GM21723 (cell line): Measurements from ENCODE around the gene HPCA.
"Not testable (repeated sequence)": the region's sequence is repeated elsewhere in the genome, so short reads cannot be mapped to it uniquely, and the experiment has no call there.

ENCODE experiments used
- ATAC-seq: cut with Tn5 transposase; IDR thresholded peaks from one replicate; pipeline ENCODE4 v1.9.1; 2021; ENCODE audit warnings: mild to moderate bottlenecking, moderate library complexity; ENCODE audit not compliant: unreplicated experiment

HPCA gene

DNA sequence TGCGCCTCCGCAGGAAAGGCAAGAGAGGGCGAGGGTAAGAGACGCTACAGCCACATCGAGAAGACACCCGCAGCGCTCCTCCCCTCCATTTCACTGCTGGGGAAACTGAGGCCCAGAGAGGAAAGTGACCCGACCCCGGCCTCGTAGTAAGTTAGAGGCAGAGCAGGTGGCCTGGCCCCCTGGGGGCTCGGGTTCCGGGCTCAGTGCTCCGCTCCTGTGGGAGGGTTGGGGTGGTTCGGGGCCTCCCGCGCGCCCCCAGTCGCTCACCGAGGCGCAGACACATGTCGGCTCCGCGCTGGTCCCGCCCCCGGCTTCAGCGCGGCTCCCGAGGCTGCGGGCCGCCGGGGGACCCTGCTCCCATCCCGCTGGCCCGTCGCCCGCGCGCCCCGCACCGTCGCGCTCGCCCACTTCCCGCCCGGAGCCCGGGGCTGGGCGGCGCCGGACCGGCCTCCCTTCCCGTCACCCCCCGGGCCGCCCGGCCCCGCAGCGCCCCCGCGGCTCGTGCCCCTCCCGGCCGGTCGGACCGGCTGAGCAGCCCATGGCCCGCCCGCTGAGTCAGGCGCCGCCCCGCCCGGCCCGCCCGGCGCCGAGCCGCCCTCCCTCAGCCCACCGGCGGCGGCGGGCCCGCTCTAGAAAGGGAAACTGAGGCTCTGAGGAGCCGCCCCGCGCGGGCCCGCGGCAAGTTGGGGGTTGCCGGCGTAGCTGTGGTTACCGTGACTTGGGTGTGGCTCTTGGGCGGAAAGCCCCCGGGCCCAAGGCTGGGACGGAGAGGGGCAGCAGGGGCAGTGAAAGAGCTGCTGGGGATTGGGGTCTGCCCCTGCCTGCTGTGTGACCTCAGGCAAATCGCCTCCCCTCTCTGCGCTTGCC lies 14.9 kb downstream of the HPCA start, which contains the start of gene TMEM54:
Gene TMEM54 (minus strand): TSS at position 434 of the 867 bp plus-strand sequence. CDS start 151 bp downstream, at position 283.
- no peak for ATAC-seq

DNA sequence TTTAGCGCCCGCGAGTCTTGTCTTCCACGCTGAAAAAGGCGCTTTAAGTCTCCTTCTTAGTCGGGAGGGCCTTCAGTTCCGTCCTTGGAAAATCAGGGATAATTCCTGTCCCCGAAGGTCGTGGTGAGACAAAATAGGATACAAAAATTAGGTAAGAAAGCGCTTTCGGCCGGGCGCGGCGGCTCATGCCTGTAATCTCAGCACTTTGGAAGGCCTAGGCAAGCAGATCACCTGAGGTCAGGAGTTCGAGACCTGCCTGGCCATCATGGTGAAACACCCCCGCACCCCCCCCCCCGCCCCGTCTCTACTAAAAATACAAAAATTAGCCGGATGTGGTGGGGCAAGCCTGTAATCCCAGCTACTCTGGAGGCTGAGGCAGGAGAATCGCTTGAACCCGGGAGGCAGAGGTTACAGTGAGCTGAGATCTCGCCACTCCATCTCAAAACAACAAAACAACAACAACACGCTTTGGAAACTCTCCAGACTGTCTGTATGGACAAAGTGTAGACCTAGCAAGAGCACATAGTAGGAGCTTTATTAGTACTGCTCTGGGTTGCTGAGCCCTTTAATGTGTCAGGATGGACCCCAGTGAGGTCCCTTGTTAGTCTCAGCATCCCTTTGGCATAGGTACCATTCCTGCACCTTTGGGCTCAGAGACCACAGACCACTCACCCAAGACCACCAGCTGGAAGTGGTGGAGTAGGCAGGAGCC lies 15.7 kb downstream of the HPCA start:
- ATAC-seq: no peak

DNA sequence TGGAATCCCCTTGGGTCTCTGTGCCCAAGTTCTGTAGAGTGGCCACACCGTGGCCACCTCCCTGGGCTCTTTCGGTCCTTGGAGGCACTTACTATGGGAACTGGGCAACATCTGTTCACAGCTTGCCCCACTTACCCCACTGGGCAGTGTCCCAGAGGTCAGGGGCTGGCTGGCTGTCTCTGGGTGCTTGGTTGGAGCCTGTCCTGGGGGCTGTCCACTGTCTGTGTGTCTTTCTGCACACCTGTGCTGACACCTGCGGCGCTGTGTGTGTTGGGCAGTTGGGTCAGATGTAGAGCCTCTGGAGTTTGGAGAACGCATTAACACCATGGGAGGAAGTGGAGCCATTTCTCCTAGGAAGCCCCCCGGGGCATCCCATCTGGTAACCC lies 16.2 kb downstream of the HPCA start:
- ATAC-seq: no peak

DNA sequence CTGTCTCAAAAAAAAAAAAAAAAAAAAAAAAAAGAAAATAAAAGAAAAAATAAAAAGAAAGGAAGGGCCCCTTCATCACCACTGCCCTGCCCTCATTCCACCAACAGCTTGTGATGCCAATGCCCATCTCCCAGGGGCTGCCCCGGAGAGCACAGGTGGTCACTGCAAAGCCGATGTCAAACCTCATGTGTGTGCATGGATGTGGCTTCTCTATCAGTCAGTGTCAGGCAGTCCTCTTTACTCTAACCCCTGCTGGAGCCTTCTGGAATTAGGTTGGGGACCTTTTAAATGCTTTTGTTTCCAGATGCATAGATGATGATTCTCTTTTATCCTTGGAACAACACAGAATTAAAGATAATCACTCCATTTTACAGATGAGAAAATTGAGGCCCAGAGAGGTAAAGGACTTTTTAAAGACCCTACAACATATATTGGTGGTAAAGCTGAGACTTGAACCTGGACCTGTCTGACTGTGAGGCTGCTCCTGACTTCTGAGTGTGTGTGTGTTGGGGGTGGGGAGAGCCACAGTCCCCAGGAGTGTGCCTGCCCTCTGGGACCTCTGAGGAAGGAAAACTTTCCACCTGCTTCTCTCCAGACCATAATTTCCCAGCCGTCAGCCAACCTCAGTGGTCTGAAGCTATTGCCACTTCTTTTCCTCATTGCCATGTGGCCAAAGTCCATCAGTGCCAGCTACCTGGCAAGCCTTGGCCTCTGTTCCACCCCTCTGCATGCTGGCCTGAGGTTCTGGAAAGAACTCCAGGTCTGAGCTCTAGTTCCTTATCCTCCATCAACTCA lies 17.9 kb downstream of the HPCA start:
- ATAC-seq: no peak

DNA sequence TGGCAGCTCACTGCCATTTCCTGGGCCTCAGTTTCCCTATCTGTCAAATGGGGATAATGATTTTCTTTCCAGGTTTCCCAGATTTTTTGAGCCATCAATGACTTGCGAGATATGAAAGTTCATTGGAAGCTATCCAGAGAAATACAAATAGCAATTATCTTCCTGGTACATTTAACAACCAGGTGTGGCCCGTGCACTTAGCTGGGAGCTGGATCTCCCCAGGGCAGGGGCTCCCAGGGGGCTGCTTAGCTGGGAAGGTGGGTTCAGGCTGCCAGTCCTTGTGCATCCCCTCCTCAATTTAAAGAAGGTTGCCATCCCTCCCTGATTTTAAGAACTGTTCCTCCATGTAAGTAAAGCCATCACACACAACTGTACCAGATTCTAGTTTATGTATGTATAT lies 18.5 kb downstream of the HPCA start:
- no peak for ATAC-seq

DNA sequence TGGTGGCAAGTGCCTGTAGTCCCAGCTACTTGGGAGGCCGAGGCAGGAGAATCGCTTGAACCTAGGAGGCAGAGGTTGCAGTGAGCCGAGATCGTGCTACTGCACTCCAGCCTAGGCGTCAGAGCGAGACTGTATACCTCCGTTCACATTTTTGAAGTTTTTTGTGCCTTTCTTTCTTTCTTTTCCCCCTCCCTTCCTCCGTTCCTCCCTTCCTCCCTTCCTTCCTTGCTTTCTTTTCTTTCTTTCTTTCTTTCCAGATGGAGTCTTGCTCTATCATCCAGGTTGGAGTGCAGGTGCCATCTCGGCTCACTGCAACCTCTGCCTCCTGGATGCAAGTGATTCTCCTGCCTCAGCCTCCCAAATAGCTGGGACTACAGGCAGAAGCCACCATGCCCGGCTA lies 19.3 kb downstream of the HPCA start:
- not testable (repeated sequence) for ATAC-seq

DNA sequence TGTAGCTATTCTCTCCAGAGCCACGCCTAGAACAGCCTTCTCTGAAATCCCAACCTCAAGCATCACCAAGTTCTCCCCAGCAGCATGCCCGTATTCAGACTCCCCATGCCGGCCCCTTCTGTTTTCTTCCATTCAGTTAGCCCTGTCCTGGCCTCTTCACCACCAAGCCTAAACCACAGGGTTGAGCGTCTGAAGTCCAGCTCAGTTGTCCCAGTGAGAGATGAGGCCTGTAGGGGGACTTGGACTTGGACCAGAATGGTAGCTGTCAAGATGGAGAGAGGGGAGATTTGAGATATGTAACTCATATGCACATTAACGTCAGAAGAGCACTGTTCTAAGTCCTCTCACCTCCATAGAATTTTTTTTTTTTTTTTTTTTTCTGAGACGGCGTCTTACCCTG lies 20.4 kb downstream of the HPCA start:
- ATAC-seq: no peak

DNA sequence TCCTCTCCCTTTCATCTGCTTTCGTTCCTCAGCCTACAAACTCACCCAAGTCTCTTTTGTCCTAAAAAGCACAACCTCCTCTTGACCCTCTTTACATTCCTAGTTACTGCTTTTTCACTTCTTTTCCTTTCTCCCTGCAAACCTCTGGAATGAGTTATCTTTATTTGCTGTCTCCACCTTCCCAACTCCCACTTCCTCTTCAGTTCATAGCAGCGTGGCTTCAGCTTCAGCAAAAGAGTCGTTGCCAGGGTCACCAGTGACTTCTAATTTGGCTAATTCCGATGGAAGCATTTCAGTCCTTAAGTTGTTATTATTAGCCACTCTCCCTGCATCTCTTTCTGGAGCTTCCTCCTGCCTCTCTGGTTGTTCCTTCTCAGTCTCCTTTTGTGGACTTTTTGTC lies 21.1 kb downstream of the HPCA start:
- no peak for ATAC-seq

DNA sequence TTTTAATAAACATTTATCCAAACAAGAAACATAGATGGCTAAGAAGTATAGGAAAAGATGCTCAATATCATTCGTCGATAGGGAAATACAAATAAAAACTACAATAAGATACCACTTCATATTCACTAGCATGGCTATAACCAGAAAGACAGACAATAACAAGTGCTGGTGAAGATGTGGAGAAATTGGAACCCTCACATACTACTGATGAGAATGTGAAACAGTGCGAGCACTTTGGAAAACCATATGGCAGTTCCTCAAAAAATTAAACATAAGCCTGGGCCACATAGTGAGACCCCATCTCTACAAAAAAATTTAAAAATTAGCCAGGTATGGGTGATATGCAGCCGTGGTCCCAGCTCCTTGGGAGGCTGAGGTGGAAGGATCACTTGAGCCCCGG lies 24.0 kb downstream of the HPCA start:
- ATAC-seq: no peak

DNA sequence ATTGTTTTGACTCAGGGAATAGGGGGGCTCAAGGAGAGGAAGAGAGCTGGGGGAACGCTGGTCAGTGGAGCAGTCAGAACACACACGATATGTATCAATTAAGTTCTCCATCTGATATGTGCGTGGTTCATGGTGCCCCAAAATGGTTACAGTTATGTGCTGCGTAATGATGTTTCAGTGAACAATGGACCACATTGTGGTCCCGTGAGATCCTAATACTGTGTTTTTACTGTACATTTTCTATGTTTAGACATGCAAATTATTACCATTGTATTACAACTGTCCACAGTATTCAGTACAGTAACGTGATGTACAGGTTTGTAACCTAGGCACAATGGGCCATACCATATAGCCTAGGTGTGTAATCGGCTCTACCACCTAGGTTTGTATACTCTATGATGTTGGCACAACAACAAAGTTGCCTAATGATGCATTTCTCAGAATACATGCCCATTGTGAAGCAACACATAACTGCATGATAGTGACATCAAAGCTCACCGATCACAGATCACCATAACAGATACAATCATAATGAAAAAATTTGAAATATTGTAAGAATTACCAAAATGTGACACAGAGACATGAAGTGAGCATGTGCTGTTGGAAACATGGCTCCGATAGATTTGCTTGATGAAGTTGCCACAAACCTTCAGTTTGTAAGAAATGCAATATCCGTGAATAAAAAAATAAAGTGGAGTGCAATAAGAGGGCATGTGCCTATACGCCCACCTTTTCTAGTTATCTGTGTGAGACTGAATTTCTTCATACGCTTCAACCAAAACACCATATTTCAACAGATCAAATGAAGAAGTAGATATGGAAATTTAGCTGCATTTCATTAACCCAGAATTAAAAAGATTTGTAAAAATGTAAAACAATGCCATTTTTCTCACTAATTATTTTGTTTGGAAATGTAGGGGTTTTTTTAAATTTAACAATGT lies 29.7 kb downstream of the HPCA start:
- no peak for ATAC-seq

DNA sequence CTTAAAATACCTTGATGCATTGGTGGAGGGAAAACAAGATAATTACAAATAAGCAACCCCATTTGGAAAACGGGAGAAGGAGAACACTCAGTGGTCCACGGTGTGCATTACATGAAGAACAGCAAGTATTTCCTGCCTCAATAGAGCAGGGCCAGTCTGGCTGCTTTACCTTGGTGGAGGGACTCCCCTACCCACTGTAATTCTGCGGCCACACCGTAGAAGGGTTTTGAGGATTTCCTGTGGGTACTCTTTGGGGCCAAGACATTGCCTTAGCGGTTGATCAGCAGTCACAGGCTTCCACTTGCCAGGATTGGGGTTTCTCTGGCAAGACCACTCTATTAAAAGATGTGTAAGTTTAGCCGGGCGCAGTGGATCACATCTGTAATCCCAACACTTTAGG lies 31.2 kb downstream of the HPCA start:
- ATAC-seq: no peak

DNA sequence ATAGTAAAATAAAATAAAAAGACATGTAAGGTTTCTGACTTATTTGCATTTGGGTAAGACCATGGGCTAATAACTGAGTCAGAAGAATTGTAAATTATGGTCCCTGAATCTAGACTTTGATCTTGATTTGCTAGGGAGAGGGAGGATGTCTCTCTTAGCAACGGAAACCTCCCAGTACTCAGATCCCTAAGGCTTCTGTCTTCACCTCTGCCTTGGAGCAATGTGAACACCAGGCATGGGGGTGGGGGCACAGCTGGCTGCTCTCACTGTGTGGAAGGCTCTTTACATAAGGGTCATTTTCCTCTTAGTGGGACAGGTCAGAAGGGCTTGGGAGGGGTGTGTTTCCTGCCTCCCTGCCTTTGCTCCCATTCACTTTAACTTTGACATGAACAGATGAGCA lies 31.9 kb downstream of the HPCA start:
- ATAC-seq: no peak

DNA sequence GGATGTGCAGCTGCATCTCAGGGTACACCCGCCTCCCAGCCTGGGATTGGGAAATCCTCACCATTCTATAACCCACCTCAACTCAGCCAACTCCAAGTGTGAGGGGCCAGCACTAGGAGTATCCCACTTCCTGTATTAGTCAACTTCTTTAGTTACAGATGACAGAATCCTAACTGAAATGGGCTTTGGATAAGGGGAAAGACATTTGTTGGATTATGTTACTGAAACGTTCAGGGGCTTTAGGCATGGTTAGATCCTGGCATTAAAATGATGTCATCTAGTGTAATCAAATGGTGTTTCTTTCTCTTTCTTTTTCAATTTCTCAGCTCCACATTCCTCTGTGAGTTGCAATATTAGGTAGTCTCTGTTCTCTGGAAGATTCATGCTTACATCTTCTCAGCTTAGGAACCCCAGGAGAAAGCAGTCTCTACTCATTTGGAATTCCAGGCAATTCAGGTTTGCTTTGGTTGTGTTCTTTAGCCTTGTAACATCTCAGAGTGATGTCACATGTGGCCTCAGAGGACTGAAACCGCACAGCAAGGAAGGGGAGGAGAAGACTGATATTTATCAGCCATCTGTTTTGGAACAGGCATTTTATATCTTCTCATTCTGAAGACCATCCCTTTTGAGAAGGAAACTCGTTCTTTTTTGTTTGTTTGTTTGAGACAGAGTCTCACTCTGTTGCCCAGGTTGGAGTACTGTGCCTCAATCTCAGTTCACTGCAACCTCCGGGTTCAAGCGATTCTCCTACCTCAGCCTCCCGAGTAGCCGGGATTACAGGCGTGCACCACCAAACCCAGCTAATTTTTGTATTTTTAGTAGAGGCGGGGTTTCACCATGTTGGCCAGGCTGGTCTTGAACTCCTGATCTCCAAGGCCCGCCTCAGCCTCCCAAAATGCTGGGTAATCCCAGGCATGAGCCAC lies 33.8 kb downstream of the HPCA start:
- ATAC-seq: no peak

DNA sequence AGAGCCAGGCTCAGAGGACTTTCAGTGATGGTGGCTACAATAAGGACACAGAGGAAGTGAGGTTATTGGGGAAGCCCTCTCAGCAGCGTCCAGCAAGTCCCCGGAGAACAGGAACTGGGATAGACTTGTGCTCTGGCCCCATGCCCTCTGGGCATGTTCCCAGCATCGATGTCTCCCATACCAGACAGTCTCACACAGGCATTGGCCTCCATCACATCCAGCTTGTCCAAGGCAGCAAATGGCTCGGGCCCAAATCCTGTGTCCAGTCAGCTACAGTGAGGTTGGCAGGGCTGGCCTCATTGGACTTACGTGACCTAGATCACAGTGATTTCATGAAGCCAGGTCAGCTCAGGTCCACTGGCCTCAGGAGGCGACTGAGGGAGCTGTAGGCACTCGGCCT lies 34.5 kb downstream of the HPCA start:
- no peak for ATAC-seq

DNA sequence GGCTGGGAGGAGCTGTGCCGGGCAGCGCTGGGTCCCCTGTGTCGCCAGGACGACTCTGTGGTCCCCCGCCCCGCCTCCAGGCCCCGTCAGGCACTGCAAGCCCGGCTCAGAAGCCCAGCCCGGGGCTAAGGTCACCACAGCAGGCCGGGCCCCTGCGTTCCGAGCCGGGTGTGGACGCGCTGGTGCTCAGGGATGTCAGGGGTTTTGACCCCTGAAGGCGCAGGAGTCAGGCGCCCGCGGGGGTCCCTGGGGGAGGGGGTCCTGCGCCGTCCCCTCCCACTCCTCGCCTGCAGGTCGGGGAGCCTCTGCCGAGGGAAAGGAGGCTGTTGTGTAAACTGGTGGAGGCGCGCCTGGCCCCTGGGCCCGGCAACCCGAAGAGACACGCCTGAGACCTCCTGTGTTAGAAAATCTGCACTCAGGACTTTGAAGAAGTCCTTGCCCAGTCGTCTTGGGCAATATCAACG lies 38.6 kb downstream of the HPCA start:
- no peak for ATAC-seq

DNA sequence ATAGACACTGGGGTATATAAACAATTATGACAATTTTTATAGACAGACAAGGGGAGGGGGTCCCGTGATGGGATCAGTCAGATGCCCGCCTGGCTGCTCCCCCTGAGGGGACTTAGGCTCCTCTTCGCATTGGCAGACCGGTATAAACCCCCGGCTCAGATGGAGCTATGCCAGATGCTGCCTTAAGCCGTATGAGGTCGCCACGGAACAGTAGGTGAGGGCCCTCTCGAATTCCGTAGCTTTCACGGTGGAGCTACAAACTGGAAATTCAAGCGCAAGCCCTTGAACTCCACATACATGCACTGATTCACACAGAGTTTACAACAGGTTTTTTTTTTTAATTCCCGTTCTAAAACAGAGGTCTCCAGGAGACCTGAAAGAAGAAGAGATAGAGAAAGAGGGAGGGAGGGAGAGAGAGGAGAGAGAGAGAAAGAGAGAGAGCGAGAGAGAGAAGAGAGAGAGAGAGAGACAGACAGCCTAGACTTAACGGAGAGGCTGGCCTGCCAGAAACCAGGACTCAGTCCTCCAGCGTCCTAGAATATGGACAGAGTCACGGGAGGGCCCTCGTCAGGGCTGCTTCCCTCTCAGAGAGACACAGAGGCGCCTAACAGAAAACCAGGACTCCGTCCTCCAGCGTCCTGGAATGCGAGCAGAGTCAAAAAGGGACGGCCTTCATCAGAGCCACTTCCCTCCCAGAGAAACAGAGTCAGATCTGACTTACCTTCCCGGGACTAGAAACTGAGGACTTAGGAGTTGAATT lies 39.3 kb downstream of the HPCA start:
- no peak for ATAC-seq

DNA sequence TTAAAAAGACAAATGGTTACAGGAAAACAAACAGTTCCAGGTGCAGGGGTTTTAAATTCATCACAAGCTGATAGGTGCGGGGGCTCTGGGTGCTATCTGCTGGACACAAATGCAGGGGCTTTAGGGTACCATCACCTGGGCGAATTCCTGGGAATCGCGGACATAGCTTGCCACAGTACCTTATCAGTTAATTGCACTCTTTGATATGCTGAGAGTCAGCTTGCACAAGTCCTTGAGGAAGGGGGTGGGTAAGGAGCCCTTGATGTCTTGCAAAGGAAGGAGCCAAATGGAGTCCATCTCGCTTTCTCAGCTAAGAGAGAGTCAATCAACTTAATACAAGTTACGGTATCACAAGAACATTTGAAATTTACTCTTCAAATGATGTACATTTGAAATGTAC lies 40.3 kb downstream of the HPCA start:
- no peak for ATAC-seq

DNA sequence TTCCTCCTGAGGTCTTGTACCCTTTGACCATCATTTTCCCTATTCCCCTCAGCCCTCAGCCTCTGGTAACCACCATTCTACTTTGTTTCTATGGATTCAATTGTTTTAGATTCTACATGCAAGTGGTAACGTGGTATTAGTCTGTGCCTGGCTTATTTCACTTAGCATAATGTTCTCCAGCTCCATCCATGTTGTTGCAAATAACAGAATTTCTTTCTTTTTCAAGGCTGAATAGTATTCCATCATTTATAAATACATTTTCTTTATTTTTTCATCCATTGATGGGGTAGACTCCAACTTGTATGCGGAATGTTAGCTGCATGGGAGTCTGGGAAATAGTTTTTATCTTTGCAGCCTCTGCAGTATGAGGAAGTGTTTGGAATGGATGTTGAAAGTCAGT lies 41.1 kb downstream of the HPCA start:
- no peak for ATAC-seq

DNA sequence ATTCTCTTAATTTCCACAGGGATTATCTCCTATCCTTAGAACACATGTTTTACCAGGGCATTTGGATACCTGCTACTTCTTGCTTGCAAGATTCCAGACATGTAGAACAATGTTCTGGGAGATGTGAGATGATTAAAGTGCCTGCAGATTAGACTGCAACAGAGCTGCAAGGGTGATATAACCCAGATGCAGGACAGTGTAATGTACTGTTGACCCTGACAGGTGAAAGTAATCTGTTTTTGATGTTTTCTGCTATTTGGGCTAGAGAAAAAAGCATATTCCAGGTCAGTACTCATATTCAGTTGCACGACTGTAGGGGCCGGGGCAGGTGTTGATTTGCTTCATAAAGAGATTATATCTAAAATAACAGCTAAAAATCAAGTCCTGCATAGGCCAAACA lies 42.0 kb downstream of the HPCA start:
- no peak for ATAC-seq
